Spinal cord (tissue), 10 donors: Measurements from ENCODE around the gene NLRP6. TPM values are rescaled to one million over a fixed set of nuclear protein-coding genes. Genes with fewer than 3 reads are reported as not detected.
"Not testable (repeated sequence)": the region's sequence is repeated elsewhere in the genome, so short reads cannot be mapped to it uniquely, and the experiment has no call there.

Source experiments
- DNase-seq, 6 donors: peaks; one replicate each; pipeline versions ENCODE4 v3.0.0 to v3.0.0-alpha.2; 2013 to 2015; ENCODE audit warnings: low spot score in 6 of 6, low read depth in 4 of 6
- H3K27ac ChIP-seq: one replicate; pipeline ENCODE4 v1.5.1; 2013; ENCODE audit warnings: low read depth, low read length, control low read depth
- H3K27me3 ChIP-seq: one replicate; pipeline ENCODE4 v1.6.1; 2013; ENCODE audit warnings: low read length; ENCODE audit not compliant: control insufficient read depth, insufficient read depth
- H3K36me3 ChIP-seq: one replicate; pipeline ENCODE4 v1.6.1; 2013; ENCODE audit warnings: low read length; ENCODE audit not compliant: control insufficient read depth, insufficient read depth
- H3K4me1 ChIP-seq: one replicate; pipeline ENCODE4 v1.6.1; 2013; ENCODE audit warnings: low read length; ENCODE audit not compliant: control insufficient read depth, insufficient read depth
- H3K4me3 ChIP-seq: one replicate; pipeline ENCODE4 v1.5.1; 2013; ENCODE audit warnings: low read depth, low read length, control low read depth
- H3K9me3 ChIP-seq: one replicate; pipeline ENCODE4 v1.6.1; 2013; ENCODE audit warnings: low read length; ENCODE audit not compliant: control insufficient read depth, insufficient read depth
- WGBS: methylation state at CpG from one replicate; pipeline ENCODE4 v1.1.5; 2013; ENCODE audit warnings: missing lambda C conversion rate; ENCODE audit not compliant: insufficient coverage; 5-methylcytosine and 5-hydroxymethylcytosine counted together
- polyA plus RNA-seq, 2 donors: library from polyadenylated mRNA; unstranded; fragments of 120-200 nt; gene quantifications; one replicate each; pipeline ENCODE4 v1.2.1, GENCODE V29; 2013; ENCODE audit not compliant: insufficient read length in 2 of 2
- total RNA-seq, 2 donors: library from RNA; depleted of rRNA in 1 of 2; stranded (reverse); fragments of 120-200 nt in 1 of 2; fragments of >200 nt in 1 of 2; gene quantifications; one replicate each; pipeline versions ENCODE4 v1.2.3 to v1.2.4, GENCODE V29; 2013 to 2014
- donor health status: healthy.

The NLRP6 gene
- total and polyA plus RNA-seq, 4 donors, result not detected

GRCh38 chr11:307766-308708, 29.8 kb downstream of the NLRP6 start, which contains the start of gene IFITM2:
TSS of gene IFITM2 (plus strand) at chr11:307816. CDS start at chr11:308193, 377 bp downstream.
- 14% methylated on average over 7 of the region's 28 CpGs for WGBS
- Histone ChIP-seq H3K27ac (peak within 1 kb of the TSS; percentile 64), H3K27me3 (peaks cover 17% of the 10 kb centered on the region), H3K4me3 (peak within 1 kb of the TSS; percentile 41)
- DNase-seq, result peak in 1 of 6 donors; percentile 65
- H3K9me3 ChIP-seq, H3K36me3 ChIP-seq, H3K4me1 ChIP-seq: not testable (repeated sequence)

DNA sequence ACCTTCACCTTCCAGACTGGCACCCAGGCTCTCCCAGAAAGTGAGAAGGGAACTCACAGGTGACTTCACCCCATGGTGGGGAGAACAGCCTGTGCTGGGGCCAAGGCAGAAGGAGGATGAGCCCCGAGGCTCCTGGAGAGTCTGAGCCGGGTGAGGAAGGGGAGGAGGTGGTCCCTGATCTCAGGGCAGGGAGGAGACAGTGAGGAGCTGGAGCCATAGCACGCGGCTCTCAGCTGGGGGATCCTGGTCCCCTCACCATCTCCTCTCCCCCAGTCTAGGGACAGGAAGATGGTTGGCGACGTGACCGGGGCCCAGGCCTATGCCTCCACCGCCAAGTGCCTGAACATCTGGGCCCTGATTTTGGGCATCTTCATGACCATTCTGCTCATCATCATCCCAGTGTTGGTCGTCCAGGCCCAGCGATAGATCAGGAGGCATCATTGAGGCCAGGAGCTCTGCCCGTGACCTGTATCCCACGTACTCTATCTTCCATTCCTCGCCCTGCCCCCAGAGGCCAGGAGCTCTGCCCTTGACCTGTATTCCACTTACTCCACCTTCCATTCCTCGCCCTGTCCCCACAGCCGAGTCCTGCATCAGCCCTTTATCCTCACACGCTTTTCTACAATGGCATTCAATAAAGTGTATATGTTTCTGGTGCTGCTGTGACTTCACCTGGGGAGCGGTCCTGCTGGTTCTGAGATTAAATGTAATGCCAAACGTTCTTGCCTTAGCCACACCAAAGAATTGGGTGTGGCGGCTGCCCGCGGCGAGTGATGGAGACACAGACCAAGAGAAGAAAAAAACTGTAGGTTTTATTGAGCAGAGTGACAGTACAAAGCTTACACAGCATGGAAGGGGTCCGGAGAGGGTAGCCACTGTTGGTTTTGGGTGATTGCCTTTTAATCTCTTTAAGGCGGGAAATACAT, 30.8 kb downstream of the NLRP6 start:
- Histone ChIP-seq H3K27me3 (peaks cover 26% of the 10 kb centered on the region), H3K27ac (peak overlapping the region; percentile 45), H3K4me3 (peak overlapping the region; percentile 14), H3K4me1 (peaks cover 18% of the 10 kb centered on the region)
- DNase-seq, H3K36me3 ChIP-seq, H3K9me3 ChIP-seq: not testable (repeated sequence)
- 70% methylated on average over 14 of the region's 24 CpGs for WGBS

DNA sequence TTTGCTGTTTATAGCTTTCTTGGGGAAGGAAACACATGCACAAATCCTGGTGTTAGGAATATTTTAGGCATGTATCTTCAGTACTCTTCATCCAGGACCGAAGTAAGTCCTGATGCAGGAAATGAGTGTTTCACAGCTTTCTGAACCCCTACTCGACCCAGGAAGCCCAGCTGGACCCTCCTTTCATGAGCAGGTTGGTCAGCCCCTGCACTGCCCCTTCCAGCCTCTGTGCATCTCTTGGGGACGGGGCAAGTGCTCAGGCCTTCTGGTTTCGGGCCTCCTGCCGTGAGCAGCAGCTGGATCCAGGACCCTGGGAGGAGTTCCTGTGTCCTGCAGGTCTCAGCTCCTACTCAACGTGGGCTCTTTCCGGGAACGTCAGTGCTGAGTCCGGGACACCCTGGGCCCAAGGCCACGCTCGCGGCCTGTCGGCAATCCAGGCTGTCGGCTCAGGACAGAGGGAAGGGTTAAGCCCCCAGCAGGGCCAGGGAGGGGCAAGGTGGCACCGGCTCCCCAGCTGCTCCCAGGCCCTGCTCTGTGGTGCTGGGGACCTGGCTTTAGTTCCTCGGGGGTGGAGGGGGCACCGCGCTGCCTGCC, 31.9 kb downstream of the NLRP6 start:
- peak overlapping the region; percentile 17 for H3K27ac ChIP-seq
- peak overlapping the region; percentile 26 for H3K4me3 ChIP-seq
- H3K27me3 ChIP-seq, result peaks cover 34% of the 10 kb centered on the region
- WGBS, result 45% methylated on average over 2 of the region's 18 CpGs
- H3K9me3 ChIP-seq, H3K36me3 ChIP-seq, DNase-seq: not testable (repeated sequence)
- H3K4me1 ChIP-seq, result peaks cover 18% of the 10 kb centered on the region

DNA sequence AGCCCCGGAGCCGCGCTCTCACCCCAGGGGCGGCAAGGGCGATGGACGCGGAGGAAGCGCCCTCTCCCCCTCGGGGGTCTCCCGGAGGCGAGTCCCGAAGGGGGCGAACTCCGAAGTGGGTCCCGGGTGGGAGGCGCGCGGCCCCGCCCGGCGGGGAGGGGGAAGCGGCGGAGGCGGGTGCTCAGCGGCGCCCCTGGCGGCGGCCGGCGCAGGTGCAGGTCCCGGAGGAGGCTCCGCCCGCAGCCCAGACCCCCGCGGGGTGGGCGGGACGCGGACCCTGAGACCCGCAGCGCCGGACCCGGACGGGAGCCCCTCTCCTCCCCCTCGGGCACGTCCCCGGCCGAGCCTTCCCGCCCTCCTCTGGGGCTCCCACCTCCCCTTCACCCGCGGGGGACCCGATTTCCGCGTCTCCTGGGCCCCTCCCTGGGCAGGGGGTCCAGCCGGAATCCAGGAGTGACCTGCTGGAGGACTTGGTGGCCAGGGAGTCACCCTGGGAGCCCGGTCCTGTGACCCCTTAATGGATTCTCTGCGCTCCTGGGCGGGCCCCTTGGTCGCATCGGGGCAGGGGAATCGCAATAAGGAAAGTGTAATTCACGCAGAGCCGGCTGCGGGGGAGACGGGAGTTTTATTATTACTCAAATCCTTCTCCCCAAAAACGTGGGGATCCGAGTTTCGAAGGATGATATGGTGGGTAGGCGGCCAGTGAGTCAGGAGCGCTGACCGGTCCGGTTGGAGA, 33.0 kb downstream of the NLRP6 start:
- H3K9me3 ChIP-seq, H3K27ac ChIP-seq, H3K4me3 ChIP-seq, DNase-seq, H3K36me3 ChIP-seq: not testable (repeated sequence)
- Histone ChIP-seq H3K4me1 (peaks cover 21% of the 10 kb centered on the region), H3K27me3 (peaks cover 44% of the 10 kb centered on the region)
- no CpG with 5 or more reads among the region's 71 CpGs for WGBS

- Histone ChIP-seq H3K27ac (no peak overlapping the region), H3K4me1 (peaks cover 21% of the 10 kb centered on the region), H3K4me3 (no peak overlapping the region), H3K27me3 (peaks cover 55% of the 10 kb centered on the region), H3K36me3 (no peaks in the 10 kb centered on the region), H3K9me3 (no peaks in the 10 kb centered on the region)
- 93% methylated on average over 2 of the region's 14 CpGs for WGBS
- no peak for DNase-seq
Measured at GRCh38 chr11:312092-312816, 34.0 kb downstream of the NLRP6 start.

- WGBS, result 46% methylated on average over 7 of the region's 8 CpGs
- no peak for DNase-seq
- H3K27ac ChIP-seq, result peak overlapping the region; percentile 49
- H3K9me3 ChIP-seq, result no peaks in the 10 kb centered on the region
- H3K36me3 ChIP-seq, result no peaks in the 10 kb centered on the region
- peaks cover 59% of the 10 kb centered on the region for H3K27me3 ChIP-seq
- no peak overlapping the region for H3K4me3 ChIP-seq
- peaks cover 20% of the 10 kb centered on the region for H3K4me1 ChIP-seq
Measured at GRCh38 chr11:313304-313786, 35.1 kb downstream of the NLRP6 start.

DNA sequence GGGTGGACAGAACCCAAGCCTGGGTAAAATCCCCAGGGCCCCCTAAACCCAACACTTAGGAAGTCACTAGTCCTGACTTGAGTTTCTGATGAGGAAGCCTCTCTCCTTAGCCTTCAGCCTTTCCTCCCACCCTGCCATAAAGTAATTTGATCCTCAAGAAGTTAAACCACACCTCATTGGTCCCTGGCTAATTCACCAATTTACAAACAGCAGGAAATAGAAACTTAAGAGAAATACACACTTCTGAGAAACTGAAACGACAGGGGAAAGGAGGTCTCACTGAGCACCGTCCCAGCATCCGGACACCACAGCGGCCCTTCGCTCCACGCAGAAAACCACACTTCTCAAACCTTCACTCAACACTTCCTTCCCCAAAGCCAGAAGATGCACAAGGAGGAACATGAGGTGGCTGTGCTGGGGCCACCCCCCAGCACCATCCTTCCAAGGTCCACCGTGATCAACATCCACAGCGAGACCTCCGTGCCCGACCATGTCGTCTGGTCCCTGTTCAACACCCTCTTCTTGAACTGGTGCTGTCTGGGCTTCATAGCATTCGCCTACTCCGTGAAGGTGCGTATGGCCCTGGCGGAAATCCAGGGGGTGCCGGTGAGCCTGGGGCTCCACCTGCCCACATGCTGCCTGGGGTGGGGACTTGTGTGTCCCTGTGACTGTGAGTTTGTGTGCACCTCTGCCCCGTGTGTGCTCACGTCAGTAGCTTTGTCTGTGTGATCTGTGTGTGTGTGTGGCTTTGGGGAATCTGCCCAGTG, 35.8 kb downstream of the NLRP6 start, which contains the start of gene IFITM1:
Gene IFITM1, plus strand, starts transcription at position 254 of the 767 bp plus-strand sequence. Its CDS starts 131 bp downstream, at position 385.
- Histone ChIP-seq H3K36me3 (no peaks in the 10 kb centered on the region), H3K27me3 (peaks cover 59% of the 10 kb centered on the region), H3K4me3 (peak within 1 kb of the TSS; percentile 6), H3K9me3 (no peaks in the 10 kb centered on the region), H3K4me1 (peaks cover 20% of the 10 kb centered on the region), H3K27ac (peak within 1 kb of the TSS; percentile 49)
- peak in 1 of 6 donors; percentile 54 for DNase-seq
- 29% methylated on average over 16 of the region's 18 CpGs for WGBS

- H3K4me3 ChIP-seq, result peak overlapping the region; percentile 6
- WGBS, result no CpG with 5 or more reads among the region's 6 CpGs
- not testable (repeated sequence) for H3K9me3 ChIP-seq, DNase-seq, H3K27ac ChIP-seq, H3K36me3 ChIP-seq
- peaks cover 23% of the 10 kb centered on the region for H3K4me1 ChIP-seq
- H3K27me3 ChIP-seq, result peaks cover 57% of the 10 kb centered on the region
Measured at GRCh38 chr11:314554-314875, 36.3 kb downstream of the NLRP6 start.
